HEK293T (cell line): Measurements from ENCODE around the gene S100A6.

Experiments used
- ARNT ChIP-seq: fragments of 450-650 bp; IDR thresholded peaks from 2 replicates; pipeline ENCODE4 v1.6.1; 2017; ENCODE audit warnings: mild to moderate bottlenecking
- BHLHE40 ChIP-seq: fragments of 450-650 bp; IDR thresholded peaks from 2 replicates; pipeline ENCODE4 v1.6.1; 2016; ENCODE audit warnings: mild to moderate bottlenecking, moderate library complexity, borderline replicate concordance
- ELF4 ChIP-seq: fragments of 450-650 bp; IDR thresholded peaks from 2 replicates; pipeline ENCODE4 v1.6.1; 2017; ENCODE audit warnings: antibody characterized with exemption
- FOXA1 ChIP-seq: fragments of 450-650 bp; IDR thresholded peaks from 2 replicates; pipeline ENCODE4 v1.6.1; 2016; ENCODE audit warnings: mild to moderate bottlenecking
- L3MBTL2 ChIP-seq: fragments of 450-650 bp; conservative IDR thresholded peaks from 2 replicates; pipeline ENCODE4 v1.6.1; 2016; ENCODE audit warnings: mild to moderate bottlenecking
- PKNOX1 ChIP-seq: fragments of 450-650 bp; IDR thresholded peaks from 2 replicates; pipeline ENCODE4 v1.6.1; 2016
- SP1 ChIP-seq: fragments of 450-650 bp; IDR thresholded peaks from 2 replicates; pipeline ENCODE4 v1.6.1; 2017
- SUZ12 ChIP-seq: fragments of 450-650 bp; IDR thresholded peaks from 2 replicates; pipeline ENCODE4 v1.6.1; 2016; ENCODE audit warnings: mild to moderate bottlenecking
- ZNF384 ChIP-seq: fragments of 450-650 bp; IDR thresholded peaks from 2 replicates; pipeline ENCODE4 v1.6.1; 2016

GRCh38 chr1:153535242-153536011, at the start of gene S100A6:
- TF ChIP-seq SP1 (no peak), L3MBTL2 (no peak), ARNT (no peak), ELF4 (no peak), ZNF384 (no peak), FOXA1 (no peak), SUZ12 (no peak), PKNOX1 (no peak), BHLHE40 (no peak)
